Measurements from ENCODE around the gene LSM14A.

DNA sequence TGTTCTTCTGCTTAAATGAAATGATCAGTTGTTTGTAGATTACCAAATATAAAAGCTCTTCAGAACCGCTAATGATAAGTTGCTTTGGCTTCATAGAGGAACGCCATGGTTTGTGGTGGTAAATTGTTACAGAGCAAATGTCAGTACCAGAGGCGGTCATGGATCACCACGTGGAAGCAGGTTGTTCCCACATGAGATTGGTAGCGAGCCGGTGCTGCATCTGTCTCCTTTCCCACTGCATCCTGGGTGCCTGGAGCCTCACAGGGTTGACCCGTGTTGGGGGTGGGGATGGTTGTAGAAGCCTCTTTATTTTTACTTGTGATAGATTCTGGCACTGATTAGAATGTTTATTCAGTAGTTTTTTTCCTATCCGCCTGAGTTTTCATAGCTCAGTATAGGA, 96.8 kb downstream of the LSM14A start:
- TF ChIP-seq EZH2 (IDR thresholded peaks at IDR 0.05; ENCODE audit: low read length, unreplicated experiment) = no peak
- TF ChIP-seq, protein P1, sequence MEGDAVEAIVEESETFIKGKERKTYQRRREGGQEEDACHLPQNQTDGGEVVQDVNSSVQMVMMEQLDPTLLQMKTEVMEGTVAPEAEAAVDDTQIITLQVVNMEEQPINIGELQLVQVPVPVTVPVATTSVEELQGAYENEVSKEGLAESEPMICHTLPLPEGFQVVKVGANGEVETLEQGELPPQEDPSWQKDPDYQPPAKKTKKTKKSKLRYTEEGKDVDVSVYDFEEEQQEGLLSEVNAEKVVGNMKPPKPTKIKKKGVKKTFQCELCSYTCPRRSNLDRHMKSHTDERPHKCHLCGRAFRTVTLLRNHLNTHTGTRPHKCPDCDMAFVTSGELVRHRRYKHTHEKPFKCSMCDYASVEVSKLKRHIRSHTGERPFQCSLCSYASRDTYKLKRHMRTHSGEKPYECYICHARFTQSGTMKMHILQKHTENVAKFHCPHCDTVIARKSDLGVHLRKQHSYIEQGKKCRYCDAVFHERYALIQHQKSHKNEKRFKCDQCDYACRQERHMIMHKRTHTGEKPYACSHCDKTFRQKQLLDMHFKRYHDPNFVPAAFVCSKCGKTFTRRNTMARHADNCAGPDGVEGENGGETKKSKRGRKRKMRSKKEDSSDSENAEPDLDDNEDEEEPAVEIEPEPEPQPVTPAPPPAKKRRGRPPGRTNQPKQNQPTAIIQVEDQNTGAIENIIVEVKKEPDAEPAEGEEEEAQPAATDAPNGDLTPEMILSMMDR (conservative IDR thresholded peaks at IDR 0.05; ENCODE audit: low read depth, low read length) = no peak
- TF ChIP-seq EZH2phosphoT487 (IDR thresholded peaks at IDR 0.05; ENCODE audit: borderline replicate concordance, low read length) = no peak

Measured in PC-3 (cell line).